ENCODE results near the gene CLEC18B. TPM values are rescaled to one million over a fixed set of nuclear protein-coding genes. Genes with fewer than 3 reads are reported as not detected.
A peak's percentile ranks its signal among the peaks of the same experiment; 100 is the strongest.
"Not testable (repeated sequence)": the region's sequence is repeated elsewhere in the genome, so short reads cannot be mapped to it uniquely, and the experiment has no call there.

The CLEC18B gene
- total RNA-seq, 1 donor from 2014 or later: 0.30 TPM

DNA sequence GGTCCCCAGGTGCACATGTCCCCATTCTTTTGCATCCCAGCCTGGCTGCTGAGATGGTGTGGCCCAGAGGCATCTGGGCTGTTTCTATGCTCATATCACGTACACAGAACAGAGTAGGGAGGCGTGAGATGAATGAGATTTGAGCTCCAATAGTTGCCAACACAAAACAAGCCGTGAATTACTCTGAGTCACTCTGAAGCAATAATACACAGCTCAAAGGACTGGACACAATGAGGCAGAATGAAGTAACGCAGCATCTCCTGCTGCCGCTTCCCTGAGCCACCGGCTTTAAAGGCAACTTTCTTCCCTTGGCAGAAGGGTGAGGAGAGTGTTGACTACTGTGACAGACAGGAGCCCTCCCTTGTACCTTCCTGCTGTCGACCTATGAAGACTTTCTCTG, 33.9 kb upstream of the CLEC18B start:
- H3K27me3 Mint-ChIP-seq (ENCODE audit: low read depth): no peaks in the 10 kb centered on the region
- intact Hi-C loops (cut with micrococcal nuclease): no loop called here
- DNase-seq (ENCODE audit: low spot score): no peak
- peaks cover 61% of the 10 kb centered on the region for H3K36me3 Mint-ChIP-seq (ENCODE audit: low read depth)
- H3K4me3 Mint-ChIP-seq (ENCODE audit: low read depth): no peak overlapping the region
- no peak overlapping the region for H3K27ac Mint-ChIP-seq
- no peaks in the 10 kb centered on the region for H3K9me3 Mint-ChIP-seq
- no peaks in the 10 kb centered on the region for H3K4me1 Mint-ChIP-seq (ENCODE audit: low read depth)

DNA sequence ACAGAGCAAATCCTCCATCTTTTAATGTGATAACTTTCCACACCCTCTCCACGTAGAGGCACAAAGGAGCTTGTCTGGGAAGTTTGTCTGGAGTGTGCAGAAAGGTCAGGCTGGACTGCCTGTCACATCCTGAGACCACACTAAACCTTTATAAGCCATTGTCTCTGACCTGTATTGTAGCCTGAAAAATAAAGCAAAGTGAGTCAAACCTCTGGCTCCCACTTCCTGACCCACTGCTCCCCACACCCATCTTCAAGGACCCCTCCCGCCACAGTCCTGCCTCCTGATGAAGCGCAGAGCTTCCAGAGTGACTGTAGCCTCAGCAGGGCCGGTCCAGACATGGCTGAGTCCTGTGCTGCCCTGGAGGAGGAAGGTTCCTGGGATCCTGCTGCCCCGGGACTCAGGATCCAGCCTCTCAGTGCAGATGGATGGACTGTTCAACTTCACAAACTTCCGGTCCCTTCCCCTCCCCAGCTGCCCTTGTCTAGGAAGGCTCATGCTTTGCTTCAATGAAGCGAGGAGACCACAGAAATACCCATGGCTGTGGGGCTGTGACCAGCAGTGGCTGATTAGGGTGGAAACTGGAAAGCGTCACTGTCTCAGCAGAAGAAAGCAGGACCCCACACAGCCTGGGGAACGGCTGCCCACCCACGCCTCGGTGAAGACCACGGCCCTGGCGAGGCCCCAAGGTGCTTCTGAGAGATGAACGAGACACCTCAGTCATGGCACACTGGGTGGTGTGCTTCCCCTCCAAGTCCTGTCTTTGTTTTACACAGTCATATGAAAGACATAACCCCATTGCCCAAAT, 30.9 kb upstream of the CLEC18B start:
- Mint-ChIP-seq H3K4me3 (ENCODE audit: low read depth) (no peak overlapping the region), H3K4me1 (ENCODE audit: low read depth) (peaks cover 4% of the 10 kb centered on the region), H3K27me3 (ENCODE audit: low read depth) (no peaks in the 10 kb centered on the region), H3K27ac (no peak overlapping the region), H3K36me3 (ENCODE audit: low read depth) (peaks cover 62% of the 10 kb centered on the region), H3K9me3 (no peaks in the 10 kb centered on the region)
- DNase-seq (ENCODE audit: low spot score): no peak
- intact Hi-C loops (cut with micrococcal nuclease): no loop called here

DNA sequence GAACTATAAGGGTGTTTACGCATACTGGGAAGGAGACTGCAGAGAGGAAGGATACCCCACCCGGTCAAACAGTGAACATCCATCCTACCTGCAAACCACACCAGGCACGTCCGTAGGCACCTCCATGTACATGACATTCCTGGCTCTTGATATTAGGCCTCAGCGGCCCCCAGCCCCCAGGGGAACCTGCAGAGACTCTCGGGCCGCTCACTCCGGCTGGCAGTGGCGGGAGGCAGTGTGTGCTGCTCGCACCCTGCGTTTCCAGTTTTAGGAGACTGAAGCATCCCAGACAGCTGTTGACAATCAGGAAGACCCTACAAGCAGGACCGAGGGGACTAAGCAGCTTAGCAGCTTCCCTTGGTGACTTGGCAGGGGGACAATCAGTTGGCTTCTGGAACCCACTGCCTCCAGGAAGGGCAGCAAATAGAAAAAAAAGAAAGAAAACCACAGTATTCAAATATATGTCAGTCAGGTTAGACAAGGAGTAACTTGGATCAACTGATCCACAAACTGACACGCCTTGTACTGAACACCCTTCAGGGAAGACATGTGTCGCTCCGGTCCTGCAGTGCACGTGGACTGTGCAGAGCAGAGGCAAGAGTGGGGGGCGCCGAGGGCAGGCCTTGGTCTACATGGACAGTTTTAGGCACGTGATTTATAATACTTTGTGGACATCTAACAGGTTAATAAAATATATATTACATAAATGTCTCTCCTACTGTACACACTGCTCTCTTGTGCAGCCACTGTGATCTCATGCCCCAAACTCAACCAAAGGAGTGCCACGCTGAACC, 29.9 kb upstream of the CLEC18B start:
- Mint-ChIP-seq H3K4me1 (ENCODE audit: low read depth) (peaks cover 4% of the 10 kb centered on the region), H3K36me3 (ENCODE audit: low read depth) (peaks cover 56% of the 10 kb centered on the region), H3K4me3 (ENCODE audit: low read depth) (no peak overlapping the region), H3K27me3 (ENCODE audit: low read depth) (no peaks in the 10 kb centered on the region), H3K27ac (no peak overlapping the region), H3K9me3 (no peaks in the 10 kb centered on the region)
- intact Hi-C loops (cut with micrococcal nuclease): no loop called here
- DNase-seq (ENCODE audit: low spot score): no peak

DNA sequence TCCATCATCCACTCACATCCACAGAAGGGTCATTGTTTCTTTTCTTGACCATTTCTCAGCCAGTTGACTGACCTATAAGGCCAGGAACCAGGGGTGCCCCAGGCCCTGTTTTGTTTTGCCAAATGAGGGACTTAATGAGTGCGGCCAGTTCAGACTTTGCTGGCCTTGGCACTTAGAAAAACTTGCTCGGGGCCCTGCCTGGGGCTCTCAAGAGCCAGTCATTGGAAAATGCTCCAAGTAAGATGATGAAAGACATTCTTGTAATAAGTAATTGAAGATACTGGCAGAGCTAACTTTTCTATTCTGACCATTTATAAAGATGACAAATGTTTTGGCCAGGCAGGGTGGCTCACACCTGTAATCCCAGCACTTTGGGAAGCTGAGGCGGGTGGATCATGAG, 29.0 kb upstream of the CLEC18B start:
- H3K27me3 Mint-ChIP-seq (ENCODE audit: low read depth): no peaks in the 10 kb centered on the region
- H3K4me3 Mint-ChIP-seq (ENCODE audit: low read depth): no peak overlapping the region
- H3K4me1 Mint-ChIP-seq (ENCODE audit: low read depth): peaks cover 4% of the 10 kb centered on the region
- H3K27ac Mint-ChIP-seq: no peak overlapping the region
- no peak for DNase-seq (ENCODE audit: low spot score)
- peaks cover 48% of the 10 kb centered on the region for H3K36me3 Mint-ChIP-seq (ENCODE audit: low read depth)
- no peaks in the 10 kb centered on the region for H3K9me3 Mint-ChIP-seq
- intact Hi-C loops (cut with micrococcal nuclease): no loop called here

DNA sequence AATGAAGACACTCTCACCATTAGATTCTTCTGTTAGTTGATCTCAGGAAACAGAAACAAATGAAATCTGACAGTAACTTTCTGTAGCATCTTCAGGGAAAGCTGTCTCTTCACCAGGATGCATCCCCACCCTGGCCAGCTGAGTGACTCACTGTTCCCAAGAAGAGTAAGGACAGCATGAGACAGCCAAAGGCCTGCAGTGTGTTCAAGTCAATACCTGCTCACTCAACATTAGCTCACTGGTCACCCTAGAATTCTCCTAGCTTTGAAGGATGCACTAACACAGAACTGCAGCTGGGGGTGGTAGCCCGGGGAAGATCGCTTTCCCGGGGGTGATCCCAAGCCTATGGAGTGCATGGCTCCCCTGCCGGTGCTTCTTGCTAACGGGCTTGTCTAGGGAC, 28.2 kb upstream of the CLEC18B start:
- H3K27ac Mint-ChIP-seq: no peak overlapping the region

DNA sequence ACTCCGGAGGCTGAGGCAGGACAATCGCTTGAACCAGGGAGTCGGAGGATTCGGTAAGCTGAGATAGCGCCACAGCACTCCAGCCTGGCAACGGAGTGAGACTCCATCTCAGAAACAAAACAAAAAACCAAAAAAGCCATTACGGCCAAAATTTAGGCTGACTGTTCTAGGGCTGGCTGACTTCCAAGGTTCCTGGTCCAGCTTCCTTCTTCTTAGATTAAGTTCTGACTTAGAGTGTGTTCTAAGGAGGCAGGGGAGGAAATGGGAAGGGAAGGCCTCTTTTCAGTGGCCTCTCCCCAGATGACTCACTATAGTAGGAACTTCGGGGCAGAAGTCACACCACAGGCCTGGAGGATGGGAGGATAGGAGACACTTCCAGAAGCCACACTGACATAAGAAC, 27.7 kb upstream of the CLEC18B start:
- intact Hi-C loops (cut with micrococcal nuclease): no loop called here
- no peaks in the 10 kb centered on the region for H3K27me3 Mint-ChIP-seq (ENCODE audit: low read depth)
- H3K27ac Mint-ChIP-seq: no peak overlapping the region
- H3K4me1 Mint-ChIP-seq (ENCODE audit: low read depth): peaks cover 4% of the 10 kb centered on the region
- peaks cover 44% of the 10 kb centered on the region for H3K36me3 Mint-ChIP-seq (ENCODE audit: low read depth)
- no peak overlapping the region for H3K4me3 Mint-ChIP-seq (ENCODE audit: low read depth)
- no peak for DNase-seq (ENCODE audit: low spot score)
- no peaks in the 10 kb centered on the region for H3K9me3 Mint-ChIP-seq

More for the DNA sequence above, 28.2 kb upstream of the CLEC18B start:
- H3K9me3 Mint-ChIP-seq: no peaks in the 10 kb centered on the region
- intact Hi-C loops (cut with micrococcal nuclease): no loop called here
- peaks cover 44% of the 10 kb centered on the region for H3K36me3 Mint-ChIP-seq (ENCODE audit: low read depth)
- no peak for DNase-seq (ENCODE audit: low spot score)
- peaks cover 4% of the 10 kb centered on the region for H3K4me1 Mint-ChIP-seq (ENCODE audit: low read depth)
- no peaks in the 10 kb centered on the region for H3K27me3 Mint-ChIP-seq (ENCODE audit: low read depth)
- no peak overlapping the region for H3K4me3 Mint-ChIP-seq (ENCODE audit: low read depth)

DNA sequence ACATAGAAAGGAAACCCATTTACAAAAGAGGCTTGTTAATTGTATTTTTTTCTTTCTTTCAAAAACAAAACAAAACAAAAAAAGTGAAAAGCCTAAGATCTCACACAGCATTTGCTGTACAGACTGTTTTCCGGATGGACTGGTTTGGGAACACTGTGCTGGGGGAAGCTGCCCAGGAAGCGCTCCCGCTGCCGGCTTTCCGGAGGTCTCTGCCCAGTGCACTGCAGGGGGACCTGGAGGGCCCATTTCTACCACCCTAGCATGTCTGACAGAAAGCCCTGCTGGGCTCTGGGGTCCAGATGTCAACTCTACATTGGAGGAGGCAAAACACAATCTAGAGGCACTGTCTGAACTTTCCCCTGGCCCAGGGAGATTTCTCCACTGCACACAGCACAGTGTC, 26.3 kb upstream of the CLEC18B start:
- Mint-ChIP-seq H3K27me3 (ENCODE audit: low read depth) (no peaks in the 10 kb centered on the region), H3K9me3 (no peaks in the 10 kb centered on the region), H3K4me3 (ENCODE audit: low read depth) (no peak overlapping the region), H3K27ac (no peak overlapping the region), H3K36me3 (ENCODE audit: low read depth) (peaks cover 37% of the 10 kb centered on the region), H3K4me1 (ENCODE audit: low read depth) (peaks cover 7% of the 10 kb centered on the region)
- intact Hi-C loops (cut with micrococcal nuclease): no loop called here
- no peak for DNase-seq (ENCODE audit: low spot score)

DNA sequence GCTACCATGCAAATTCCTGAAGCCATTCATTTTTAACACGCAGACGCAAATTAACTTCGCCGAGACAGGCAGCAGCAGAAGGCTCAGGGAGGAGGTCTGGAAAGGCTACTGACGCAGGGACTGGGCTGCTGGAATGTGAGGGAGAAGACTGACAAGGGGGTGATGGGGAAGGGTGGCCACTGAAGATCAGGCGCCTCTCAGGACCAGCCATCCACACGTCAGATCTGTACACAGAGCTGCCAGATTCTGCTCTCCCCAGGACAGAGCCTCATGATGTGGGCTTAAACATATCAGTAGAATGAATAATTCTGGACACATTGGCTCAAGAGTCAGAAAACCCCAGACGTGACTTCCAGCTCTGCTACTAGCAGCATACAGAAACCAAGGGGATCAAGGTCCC, 25.6 kb upstream of the CLEC18B start:
- H3K4me3 Mint-ChIP-seq (ENCODE audit: low read depth): no peak overlapping the region
- peaks cover 7% of the 10 kb centered on the region for H3K4me1 Mint-ChIP-seq (ENCODE audit: low read depth)
- peaks cover 31% of the 10 kb centered on the region for H3K36me3 Mint-ChIP-seq (ENCODE audit: low read depth)
- no peak for DNase-seq (ENCODE audit: low spot score)
- H3K27me3 Mint-ChIP-seq (ENCODE audit: low read depth): no peaks in the 10 kb centered on the region
- H3K9me3 Mint-ChIP-seq: no peaks in the 10 kb centered on the region
- H3K27ac Mint-ChIP-seq: no peak overlapping the region
- intact Hi-C loops (cut with micrococcal nuclease): no loop called here

DNA sequence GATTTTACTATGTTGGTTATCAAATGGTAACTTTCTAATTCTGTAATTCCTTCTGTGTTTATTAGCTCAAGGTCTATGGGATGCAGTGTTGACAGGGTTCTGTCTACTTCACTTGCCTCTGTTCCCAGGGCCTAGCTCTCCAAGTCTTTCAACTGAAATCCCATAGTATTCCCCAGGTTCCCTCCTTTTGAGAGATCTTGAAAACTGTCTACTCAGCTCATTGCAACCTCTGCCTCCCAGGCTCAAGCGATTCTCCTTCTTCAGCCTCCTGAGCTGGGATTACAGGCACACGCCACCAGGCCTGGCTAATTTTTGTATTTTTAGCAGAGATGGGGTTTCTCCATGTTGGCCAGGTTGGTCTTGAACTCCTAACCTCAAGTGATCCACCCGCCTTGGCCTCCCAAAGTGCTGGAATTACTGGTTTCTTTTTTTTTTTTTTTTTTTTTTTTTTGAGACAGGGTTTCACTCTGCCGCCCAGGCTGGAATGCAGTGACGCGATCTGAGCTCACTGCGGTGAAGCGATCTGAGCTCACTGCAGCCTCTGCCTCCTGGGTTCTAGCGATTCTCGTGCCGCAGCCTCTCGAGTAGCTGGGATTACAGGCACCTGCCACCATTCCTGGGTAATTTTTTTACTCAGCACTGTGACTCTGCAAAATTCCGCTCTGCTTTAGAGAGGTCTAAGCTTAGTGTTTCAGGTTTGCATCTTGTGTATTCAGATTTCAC, 22.5 kb upstream of the CLEC18B start:
- H3K27me3 Mint-ChIP-seq (ENCODE audit: low read depth); intact Hi-C loops (cut with micrococcal nuclease); DNase-seq (ENCODE audit: low spot score); H3K27ac Mint-ChIP-seq; H3K4me3 Mint-ChIP-seq (ENCODE audit: low read depth); H3K9me3 Mint-ChIP-seq: not testable (repeated sequence)
- Mint-ChIP-seq H3K4me1 (ENCODE audit: low read depth) (peaks cover 13% of the 10 kb centered on the region), H3K36me3 (ENCODE audit: low read depth) (peaks cover 22% of the 10 kb centered on the region)

DNA sequence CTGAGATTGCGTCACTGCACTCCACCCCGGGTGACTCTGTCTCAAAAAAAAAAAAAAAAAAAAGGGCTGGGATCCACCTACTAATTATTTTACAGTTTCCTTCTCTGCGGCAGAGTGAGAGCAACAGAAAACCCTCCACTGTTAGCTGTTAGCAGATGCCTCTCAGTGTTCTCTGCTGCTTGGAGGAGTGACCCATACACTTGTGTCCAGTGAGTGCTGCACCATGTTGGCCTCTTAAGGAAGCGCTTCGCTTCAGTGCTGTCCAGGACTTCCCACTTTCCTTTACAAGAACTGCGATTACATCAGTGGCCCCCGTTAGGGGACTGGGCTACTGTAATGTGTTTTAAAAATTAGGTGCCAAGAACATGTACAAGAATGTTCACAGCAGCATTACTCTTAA, 18.4 kb upstream of the CLEC18B start:
- intact Hi-C loops (cut with micrococcal nuclease): loop anchor here (2.0 to 5.0 kb wide), 3 partner anchors 27 to 168 kb away; partner anchors contain the start of gene GLG1
- peaks cover 13% of the 10 kb centered on the region for H3K36me3 Mint-ChIP-seq (ENCODE audit: low read depth)
- no peak overlapping the region for H3K4me3 Mint-ChIP-seq (ENCODE audit: low read depth)
- H3K27me3 Mint-ChIP-seq (ENCODE audit: low read depth): peaks cover 12% of the 10 kb centered on the region
- peaks cover 4% of the 10 kb centered on the region for H3K9me3 Mint-ChIP-seq
- H3K27ac Mint-ChIP-seq: no peak overlapping the region
- peaks cover 20% of the 10 kb centered on the region for H3K4me1 Mint-ChIP-seq (ENCODE audit: low read depth)
- DNase-seq (ENCODE audit: low spot score): no peak

DNA sequence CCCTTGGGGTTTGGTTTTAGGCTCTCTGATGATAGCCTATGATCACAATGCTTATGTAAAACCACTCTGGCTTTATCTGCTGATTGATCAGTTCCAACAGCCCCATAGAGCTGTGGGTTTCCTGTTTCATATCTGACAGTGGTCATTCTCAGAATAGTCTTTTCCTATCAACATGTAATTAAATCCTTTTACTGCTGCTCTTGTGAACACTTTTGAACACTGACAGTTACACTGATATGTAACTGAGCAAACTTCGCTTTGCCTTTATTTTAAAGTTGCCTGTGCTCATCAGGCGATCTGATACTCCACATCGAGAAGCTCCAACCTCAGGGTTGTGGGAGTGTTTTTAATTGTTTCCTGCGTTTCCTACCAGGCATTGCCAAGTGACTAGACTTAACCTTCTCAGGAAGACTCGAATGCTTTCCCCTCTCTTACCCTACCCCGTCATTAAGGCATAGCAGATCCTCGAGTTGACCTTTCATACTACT, 17.3 kb upstream of the CLEC18B start:
- peak overlapping the region; percentile 13 for H3K4me3 Mint-ChIP-seq (ENCODE audit: low read depth)
- intact Hi-C loops (cut with micrococcal nuclease): loop anchor here (2.0 to 5.0 kb wide), 3 partner anchors 28 to 169 kb away; partner anchors contain the start of gene GLG1

DNA sequence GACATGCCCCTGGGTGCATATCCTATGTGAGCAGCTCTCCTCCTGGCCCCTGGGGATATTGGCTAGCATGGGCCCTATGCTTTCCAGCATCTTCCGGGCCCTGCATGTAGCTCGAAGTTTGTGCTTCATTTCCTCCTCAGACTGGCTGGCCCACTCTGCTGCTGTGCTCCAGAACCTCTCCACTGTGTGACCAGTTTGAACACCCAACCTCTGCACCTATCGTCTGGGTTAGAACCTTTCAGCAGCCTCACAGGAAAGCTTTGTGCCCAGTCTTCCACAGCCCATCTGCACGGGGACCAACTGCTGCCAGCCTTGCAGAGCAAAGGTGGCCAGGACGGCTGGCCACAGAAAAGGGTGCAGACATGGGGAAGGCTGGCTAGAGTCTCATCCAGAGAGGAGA, 10.2 kb upstream of the CLEC18B start:
- H3K27me3 Mint-ChIP-seq (ENCODE audit: low read depth): peaks cover 18% of the 10 kb centered on the region
- H3K36me3 Mint-ChIP-seq (ENCODE audit: low read depth): no peaks in the 10 kb centered on the region
- H3K4me3 Mint-ChIP-seq (ENCODE audit: low read depth): no peak overlapping the region
- peaks cover 4% of the 10 kb centered on the region for H3K9me3 Mint-ChIP-seq
- H3K4me1 Mint-ChIP-seq (ENCODE audit: low read depth): no peaks in the 10 kb centered on the region
- intact Hi-C loops (cut with micrococcal nuclease): no loop called here
- no peak overlapping the region for H3K27ac Mint-ChIP-seq
- DNase-seq (ENCODE audit: low spot score): no peak

More for the DNA sequence above, 17.3 kb upstream of the CLEC18B start:
- Mint-ChIP-seq H3K4me1 (ENCODE audit: low read depth) (peaks cover 20% of the 10 kb centered on the region), H3K27me3 (ENCODE audit: low read depth) (peaks cover 16% of the 10 kb centered on the region), H3K9me3 (peaks cover 4% of the 10 kb centered on the region), H3K27ac (no peak overlapping the region), H3K36me3 (ENCODE audit: low read depth) (peaks cover 13% of the 10 kb centered on the region)
- peak; percentile 18 for DNase-seq (ENCODE audit: low spot score)

All from activated T-helper 2 cell treated with anti-CD3 and anti-CD28 coated beads, Interferon-gamma antibody, Interleukin-2, Interleukin-4, amounts not matched to agents 10 μg/mL and 5 μg/mL and 100 μg/mL, durations not matched to agents 14 hours and 24 hours and 36 hours (primary cell).